WTC11 (cell line): ENCODE data around the gene RGS19.

Experiments used
- ATF3 ChIP-seq: sonication (generic); formaldehyde crosslinking; conservative IDR thresholded peaks from 2 replicates; pipeline ENCODE4 v1.8.1; 2022; ENCODE audit warnings: mild to moderate bottlenecking, missing genetic modification reagents
- CTCF ChIP-seq: fragments of 200-600 bp; IDR thresholded peaks from 2 replicates; pipeline ENCODE4 v1.8.0; 2022; ENCODE audit warnings: antibody characterized with exemption
- HMGXB4 ChIP-seq: sonication (generic); formaldehyde crosslinking; IDR thresholded peaks from 2 replicates; pipeline ENCODE4 v1.8.1; 2023; ENCODE audit warnings: mild to moderate bottlenecking, moderate library complexity, missing genetic modification reagents
- MAX ChIP-seq: sonication (generic); formaldehyde crosslinking; IDR thresholded peaks from 2 replicates; pipeline ENCODE4 v1.8.0; 2022; ENCODE audit warnings: mild to moderate bottlenecking, missing genetic modification reagents
- NR1H2 ChIP-seq: sonication (generic); formaldehyde crosslinking; IDR thresholded peaks from 2 replicates; pipeline ENCODE4 v1.9.0; 2021; ENCODE audit warnings: mild to moderate bottlenecking, moderate library complexity, missing genetic modification reagents

- TF ChIP-seq CTCF (no peak), ATF3 (CRISPR knock-in tag) (no peak), HMGXB4 (CRISPR knock-in tag) (no peak), MAX (CRISPR knock-in tag) (no peak), NR1H2 (no peak)
Measured at GRCh38 chr20:64113444-64113775, 34.1 kb upstream of the RGS19 start.
